ENCODE results near the gene EEF2K.

DNA sequence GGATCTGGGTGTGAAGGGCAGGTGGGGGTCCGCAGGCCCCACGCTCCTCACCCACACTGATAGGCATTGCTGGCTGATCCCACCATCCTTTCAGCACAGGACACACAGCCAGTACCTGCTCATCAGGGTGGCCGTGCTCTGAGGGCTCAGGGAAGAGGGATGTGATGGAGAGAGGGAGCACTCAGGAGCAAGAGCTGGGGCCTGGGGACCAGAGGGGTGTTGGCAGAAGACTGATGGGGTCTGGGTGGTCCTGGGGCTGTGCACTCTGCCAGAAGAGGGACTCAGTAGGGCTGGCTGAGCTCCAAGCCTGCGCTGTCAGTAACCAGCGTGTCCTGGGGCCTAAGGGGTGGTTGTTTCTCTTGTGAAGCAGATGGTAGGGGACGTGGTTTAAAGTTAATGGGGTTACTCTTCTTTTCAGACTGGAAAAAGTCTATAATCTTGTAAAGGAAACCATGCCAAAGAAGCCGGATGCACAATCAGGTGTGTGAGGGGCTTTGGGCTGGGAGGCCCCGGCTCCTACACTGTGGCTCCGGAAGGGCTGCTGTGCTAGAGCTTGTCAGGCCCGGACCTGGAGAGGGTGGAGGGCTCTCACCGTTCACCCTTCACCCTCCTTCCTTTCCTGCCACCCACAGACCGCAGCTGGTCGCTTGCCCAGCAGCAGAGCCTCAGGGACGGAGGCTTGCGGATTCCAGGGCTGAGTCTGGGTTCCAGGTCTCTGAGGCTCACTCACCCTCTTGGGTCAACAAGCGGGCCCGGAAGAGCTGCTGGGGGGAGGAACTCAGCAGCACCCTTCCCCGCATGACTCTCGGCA lies 118.9 kb downstream of the EEF2K start:
- TF ChIP-seq, protein P1, sequence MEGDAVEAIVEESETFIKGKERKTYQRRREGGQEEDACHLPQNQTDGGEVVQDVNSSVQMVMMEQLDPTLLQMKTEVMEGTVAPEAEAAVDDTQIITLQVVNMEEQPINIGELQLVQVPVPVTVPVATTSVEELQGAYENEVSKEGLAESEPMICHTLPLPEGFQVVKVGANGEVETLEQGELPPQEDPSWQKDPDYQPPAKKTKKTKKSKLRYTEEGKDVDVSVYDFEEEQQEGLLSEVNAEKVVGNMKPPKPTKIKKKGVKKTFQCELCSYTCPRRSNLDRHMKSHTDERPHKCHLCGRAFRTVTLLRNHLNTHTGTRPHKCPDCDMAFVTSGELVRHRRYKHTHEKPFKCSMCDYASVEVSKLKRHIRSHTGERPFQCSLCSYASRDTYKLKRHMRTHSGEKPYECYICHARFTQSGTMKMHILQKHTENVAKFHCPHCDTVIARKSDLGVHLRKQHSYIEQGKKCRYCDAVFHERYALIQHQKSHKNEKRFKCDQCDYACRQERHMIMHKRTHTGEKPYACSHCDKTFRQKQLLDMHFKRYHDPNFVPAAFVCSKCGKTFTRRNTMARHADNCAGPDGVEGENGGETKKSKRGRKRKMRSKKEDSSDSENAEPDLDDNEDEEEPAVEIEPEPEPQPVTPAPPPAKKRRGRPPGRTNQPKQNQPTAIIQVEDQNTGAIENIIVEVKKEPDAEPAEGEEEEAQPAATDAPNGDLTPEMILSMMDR (IDR thresholded peaks at IDR 0.05), result no peak
- TF ChIP-seq POLR2A (IDR thresholded peaks at IDR 0.05), result no peak
- TF ChIP-seq POLR2AphosphoS5 (IDR thresholded peaks at IDR 0.05), result no peak
